ENCODE data around the gene AGO1.

Gene AGO1

DNA sequence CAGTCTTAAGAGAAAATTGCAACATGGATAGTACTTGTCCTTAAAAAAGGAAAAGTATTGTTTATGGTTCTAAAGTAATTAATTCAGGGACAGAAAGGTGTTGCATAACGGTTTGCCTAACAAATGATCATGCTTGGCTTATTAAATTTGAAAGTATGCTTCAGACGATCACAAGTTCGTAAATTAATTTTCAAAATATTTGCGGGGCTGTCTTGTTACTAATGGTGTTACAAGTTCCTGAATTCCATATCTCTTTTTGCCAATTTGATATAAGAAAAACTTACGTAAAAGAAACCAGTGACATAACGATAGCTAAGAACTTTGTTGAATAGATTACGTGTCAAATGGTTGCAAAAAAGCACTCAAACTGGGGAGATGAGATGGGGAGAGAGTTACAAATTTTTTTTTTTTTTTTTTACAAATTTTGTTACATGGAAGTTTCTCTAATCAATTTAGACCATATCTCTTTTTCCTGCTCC, 49.2 kb downstream of the AGO1 start:
- Histone ChIP-seq H3K9ac (peak overlapping the region; percentile 90 to 99 (median 95)), H3K9me3 (replicated peaks in 1 of 11) (peaks cover 0 to 4% (median 0%) of the 10 kb centered on the region in 11 experiments; a peak in 5 of 22 replicates), H3K4me1 (peaks cover 21 to 57% (median 36%) of the 10 kb centered on the region in 10 experiments), H3K27ac (peak overlapping the region; percentile 86 to 99 (median 96); a peak in 17 of 22 replicates), H3K36me3 (peaks cover 0 to 9% (median 0%) of the 10 kb centered on the region in 11 experiments; a peak in 2 of 22 replicates), H4K20me1 (peaks cover 12 to 58% (median 40%) of the 10 kb centered on the region in 11 experiments; a peak in 18 of 22 replicates), H3K4me3 (peak overlapping the region; percentile 82 to 98 (median 94)), H3K27me3 (no peaks in the 10 kb centered on the region), H3K4me2 (peak overlapping the region; percentile 72 to 95 (median 90))
- TF ChIP-seq Cebpa-rat (IDR thresholded peaks at IDR 0.05) = no peak

DNA sequence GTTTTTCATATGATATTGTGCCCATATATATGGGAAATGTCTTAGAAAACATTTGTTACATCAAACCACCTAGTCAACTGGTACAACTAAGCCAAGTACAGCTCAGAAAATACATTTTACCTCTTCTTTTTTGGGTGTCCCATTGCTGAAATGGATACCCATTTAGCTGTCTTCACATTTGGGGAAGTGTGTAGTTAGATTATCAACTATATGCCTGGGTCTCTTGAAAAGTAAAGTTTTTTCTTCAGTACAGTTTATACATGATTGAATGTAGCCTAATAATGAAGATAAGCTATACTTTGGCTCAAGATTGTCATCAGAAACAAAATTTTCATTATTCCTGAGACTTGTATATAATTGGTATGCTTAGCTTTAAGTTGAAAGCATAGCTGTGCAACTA, 49.9 kb downstream of the AGO1 start:
- peaks cover 0 to 7% (median 0%) of the 10 kb centered on the region in 11 experiments; a peak in 5 of 22 replicates for H3K9me3 ChIP-seq (replicated peaks in 1 of 11)
- H3K36me3 ChIP-seq = peaks cover 0 to 12% (median 0%) of the 10 kb centered on the region in 11 experiments; a peak in 2 of 22 replicates
- no peak for TF ChIP-seq Cebpa-rat (IDR thresholded peaks at IDR 0.05)
- peak overlapping the region in 8 of 10 experiments; percentile 82 to 97 (median 94); a peak in 9 of 20 replicates for H3K4me3 ChIP-seq
- H3K27me3 ChIP-seq = no peaks in the 10 kb centered on the region
- H3K27ac ChIP-seq = no peak overlapping the region
- peaks cover 12 to 66% (median 47%) of the 10 kb centered on the region in 11 experiments; a peak in 19 of 22 replicates for H4K20me1 ChIP-seq
- peaks cover 21 to 57% (median 36%) of the 10 kb centered on the region in 10 experiments for H3K4me1 ChIP-seq
- peak overlapping the region in 2 of 11 experiments; percentile 95 to 99; a peak in 4 of 22 replicates for H3K9ac ChIP-seq
- peak overlapping the region; percentile 72 to 95 (median 90) for H3K4me2 ChIP-seq

DNA sequence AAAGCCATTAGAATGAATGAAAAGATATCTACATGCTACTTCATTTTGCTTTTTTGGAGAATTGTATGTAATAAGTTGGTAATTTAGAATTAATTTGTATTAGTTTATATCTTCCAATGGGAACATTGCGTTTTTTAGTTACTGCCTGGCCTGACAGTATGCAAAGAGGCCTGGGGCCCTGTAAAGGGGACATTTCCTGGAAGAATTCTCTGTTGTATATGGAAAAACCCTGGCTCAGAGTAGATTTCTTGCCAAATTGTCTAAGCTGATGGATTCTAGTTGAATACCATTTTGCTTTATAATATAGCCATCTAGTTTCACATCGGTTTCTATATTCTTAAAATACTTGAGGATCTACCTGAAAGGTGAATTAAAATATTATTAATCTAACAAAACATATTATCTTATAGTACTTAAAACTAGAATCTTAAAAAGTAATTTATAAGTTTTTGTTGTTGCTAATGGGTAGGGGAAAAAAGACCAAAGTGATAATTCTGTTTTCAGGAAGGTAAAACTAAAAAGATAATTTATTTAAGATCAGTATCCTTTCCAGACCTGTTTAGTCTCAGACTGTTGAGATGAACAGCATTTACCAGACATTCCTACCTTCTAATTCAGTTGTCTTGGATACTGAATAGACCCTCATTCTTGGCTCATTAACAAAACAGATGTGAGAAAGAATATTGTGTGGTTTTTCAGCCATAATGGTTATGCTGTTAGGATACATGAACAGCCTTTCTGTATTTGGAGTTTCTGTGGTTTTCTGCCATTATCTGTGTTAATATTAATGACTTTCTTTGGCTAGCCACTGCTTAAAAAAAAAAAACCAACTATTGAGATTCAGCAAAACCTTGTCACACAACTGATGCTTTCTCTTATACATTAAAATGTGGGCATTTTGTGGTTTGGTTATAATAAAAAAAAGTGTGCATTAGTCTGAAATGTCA, 52.7 kb downstream of the AGO1 start:
- Histone ChIP-seq H3K9ac (no peak overlapping the region), H3K4me3 (no peak overlapping the region)

DNA sequence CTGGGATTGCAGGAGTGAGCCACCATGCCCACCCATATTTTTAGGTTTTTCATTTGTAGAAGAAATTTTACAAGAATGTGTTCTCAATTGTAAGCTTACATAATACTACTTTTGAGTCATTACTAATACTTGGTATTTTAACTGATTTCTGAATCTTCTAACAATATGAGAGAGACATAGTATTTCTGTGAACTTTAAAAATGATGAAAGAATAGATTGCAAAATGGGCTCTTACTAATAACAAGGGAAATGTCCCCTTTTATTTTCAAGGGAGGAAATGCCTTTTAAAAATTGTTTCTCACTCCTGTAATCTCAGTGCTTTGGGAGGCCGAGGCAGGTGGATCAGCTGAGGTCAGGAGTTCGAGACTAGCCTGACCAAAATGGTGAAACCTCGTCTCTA, 53.8 kb downstream of the AGO1 start:
- Histone ChIP-seq H3K27ac (no peak overlapping the region), H3K9ac (no peak overlapping the region), H3K4me1 (peaks cover 13 to 49% (median 27%) of the 10 kb centered on the region in 10 experiments), H3K27me3 (no peaks in the 10 kb centered on the region), H3K4me3 (no peak overlapping the region), H3K9me3 (replicated peaks in 1 of 11) (peaks cover 0 to 7% (median 0%) of the 10 kb centered on the region in 11 experiments; a peak in 5 of 22 replicates), H4K20me1 (peaks cover 29 to 100% (median 85%) of the 10 kb centered on the region in 11 experiments; a peak in 20 of 22 replicates), H3K4me2 (no peak overlapping the region), H3K36me3 (peaks cover 0 to 21% (median 0%) of the 10 kb centered on the region in 11 experiments; a peak in 3 of 22 replicates)
- TF ChIP-seq Cebpa-rat (IDR thresholded peaks at IDR 0.05) = no peak

More for the DNA sequence above, 52.7 kb downstream of the AGO1 start:
- no peak overlapping the region for H3K27ac ChIP-seq
- peaks cover 19 to 93% (median 73%) of the 10 kb centered on the region in 11 experiments; a peak in 20 of 22 replicates for H4K20me1 ChIP-seq
- TF ChIP-seq Cebpa-rat (IDR thresholded peaks at IDR 0.05) = no peak
- no peaks in the 10 kb centered on the region for H3K27me3 ChIP-seq
- peaks cover 0 to 19% (median 0%) of the 10 kb centered on the region in 11 experiments; a peak in 3 of 22 replicates for H3K36me3 ChIP-seq
- peaks cover 0 to 7% (median 0%) of the 10 kb centered on the region in 11 experiments; a peak in 5 of 22 replicates for H3K9me3 ChIP-seq (replicated peaks in 1 of 11)
- H3K4me1 ChIP-seq = peaks cover 13 to 48% (median 27%) of the 10 kb centered on the region in 10 experiments
- peak overlapping the region in 3 of 11 experiments; percentile 26 to 64 (median 48); a peak in 4 of 22 replicates for H3K4me2 ChIP-seq

DNA sequence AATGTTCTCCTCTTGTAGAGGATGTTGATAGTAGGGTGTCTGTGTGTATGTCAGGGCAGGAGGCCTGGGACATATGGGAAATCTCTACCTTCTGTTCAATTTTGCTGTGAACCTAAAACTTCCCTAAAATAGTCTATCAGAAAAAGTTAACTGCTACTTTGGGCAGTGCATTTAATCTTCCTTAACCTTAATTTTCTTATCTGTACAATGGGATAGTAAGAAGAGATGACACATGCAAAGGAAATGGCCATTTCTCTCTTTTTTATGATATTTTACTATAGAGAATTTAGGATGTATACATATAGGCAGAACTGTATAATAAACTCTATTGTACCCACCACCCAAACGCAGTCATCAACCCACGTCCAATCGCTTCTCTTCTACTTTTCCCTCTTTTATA, 56.5 kb downstream of the AGO1 start:
- peaks cover 4 to 49% (median 9%) of the 10 kb centered on the region in 10 experiments; a peak in 15 of 20 replicates for H3K4me1 ChIP-seq
- peaks cover 25 to 100% (median 87%) of the 10 kb centered on the region in 11 experiments; a peak in 20 of 22 replicates for H4K20me1 ChIP-seq
- no peak for TF ChIP-seq Cebpa-rat (IDR thresholded peaks at IDR 0.05)
- no peak overlapping the region for H3K4me2 ChIP-seq
- H3K27me3 ChIP-seq = no peaks in the 10 kb centered on the region
- no peak overlapping the region for H3K27ac ChIP-seq
- H3K9me3 ChIP-seq (replicated peaks in 1 of 11) = peaks cover 0 to 7% (median 0%) of the 10 kb centered on the region in 11 experiments; a peak in 5 of 22 replicates
- peaks cover 0 to 22% (median 0%) of the 10 kb centered on the region in 11 experiments; a peak in 4 of 22 replicates for H3K36me3 ChIP-seq
- no peak overlapping the region for H3K9ac ChIP-seq
- H3K4me3 ChIP-seq = no peak overlapping the region

DNA sequence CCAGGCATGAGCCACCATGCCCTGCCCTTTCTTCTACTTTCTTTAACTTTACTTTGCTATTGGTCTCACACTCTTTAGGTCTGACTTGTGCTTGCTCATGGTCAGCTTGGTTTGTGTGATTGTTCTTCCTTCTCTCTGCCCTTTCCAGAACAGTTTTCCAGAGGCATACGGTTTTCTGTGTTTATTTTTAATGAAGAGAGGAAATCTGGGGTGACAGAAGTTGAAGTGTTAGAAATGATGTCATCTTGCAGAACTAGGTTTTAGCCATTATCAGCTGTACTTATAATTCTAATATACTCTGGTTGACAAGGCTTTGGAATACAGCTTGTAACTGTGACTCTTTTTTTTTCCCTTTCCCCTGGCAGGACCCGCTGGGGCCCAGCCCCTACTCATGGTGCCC, 62.3 kb downstream of the AGO1 start:
- H3K36me3 ChIP-seq = peaks cover 15 to 51% (median 26%) of the 10 kb centered on the region in 11 experiments; a peak in 19 of 22 replicates
- H3K4me3 ChIP-seq = no peak overlapping the region
- no peaks in the 10 kb centered on the region for H3K9me3 ChIP-seq (replicated peaks in 1 of 11)
- no peak overlapping the region for H3K9ac ChIP-seq
- peaks cover 24 to 94% (median 64%) of the 10 kb centered on the region in 11 experiments; a peak in 19 of 22 replicates for H4K20me1 ChIP-seq
- peaks cover 7 to 45% (median 15%) of the 10 kb centered on the region in 10 experiments; a peak in 19 of 20 replicates for H3K4me1 ChIP-seq
- peak overlapping the region in 2 of 11 experiments; percentile 14 to 53; a peak in 4 of 22 replicates for H3K4me2 ChIP-seq
- no peak for TF ChIP-seq Cebpa-rat (IDR thresholded peaks at IDR 0.05)
- 0 out of 22 replicates have a peak overlapping the region, but pooled peaks of 1 of the 11 experiments have one; percentile 13 for H3K27ac ChIP-seq
- no peaks in the 10 kb centered on the region for H3K27me3 ChIP-seq

DNA sequence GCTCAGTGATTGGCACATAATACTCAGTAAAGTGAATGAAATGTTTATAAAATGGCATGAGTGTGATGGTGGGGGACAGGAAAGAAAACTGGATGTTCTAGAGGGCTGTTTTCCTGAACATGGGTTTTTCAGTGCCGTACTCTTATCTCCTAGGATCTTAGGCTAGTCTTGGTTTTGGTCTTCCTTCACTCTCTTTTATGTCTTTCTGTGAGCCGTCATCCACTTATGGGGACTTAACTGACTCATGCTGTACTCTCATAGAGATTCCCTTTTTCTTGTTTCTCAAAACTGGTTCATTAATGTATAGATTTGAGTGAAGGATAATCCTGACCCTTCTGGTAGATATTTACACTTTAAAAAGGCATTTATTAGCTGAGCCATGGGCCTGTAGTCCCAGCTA, 64.5 kb downstream of the AGO1 start:
- H3K9me3 ChIP-seq (replicated peaks in 1 of 11) = no peaks in the 10 kb centered on the region
- H3K4me1 ChIP-seq = peaks cover 7 to 37% (median 14%) of the 10 kb centered on the region in 10 experiments; a peak in 19 of 20 replicates
- H3K27me3 ChIP-seq = no peaks in the 10 kb centered on the region
- H4K20me1 ChIP-seq = peaks cover 11 to 90% (median 51%) of the 10 kb centered on the region in 11 experiments; a peak in 19 of 22 replicates
- H3K27ac ChIP-seq = no peak overlapping the region
- H3K4me2 ChIP-seq = no peak overlapping the region
- H3K9ac ChIP-seq = no peak overlapping the region
- H3K36me3 ChIP-seq = peaks cover 33 to 70% (median 38%) of the 10 kb centered on the region in 11 experiments
- no peak overlapping the region for H3K4me3 ChIP-seq
- TF ChIP-seq Cebpa-rat (IDR thresholded peaks at IDR 0.05) = no peak

DNA sequence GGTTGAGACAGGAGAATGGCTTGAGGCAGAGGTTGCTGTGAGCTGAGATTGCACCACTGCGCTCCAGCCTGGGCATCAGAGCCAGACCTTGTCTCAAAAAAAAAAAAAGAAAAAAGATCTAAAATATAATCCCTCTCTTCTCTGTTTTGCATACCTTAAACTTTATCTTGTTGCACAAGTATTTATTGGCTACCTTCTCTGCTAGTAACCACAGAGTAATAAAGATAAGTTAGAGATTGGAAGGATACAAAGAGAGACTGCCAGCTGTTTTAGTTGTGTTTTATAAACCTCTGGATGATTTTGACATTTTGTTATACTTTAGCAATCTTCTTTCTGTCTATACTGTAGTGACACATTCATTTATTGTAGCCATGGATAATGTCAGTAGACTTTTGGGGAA, 75.5 kb downstream of the AGO1 start:
- Histone ChIP-seq H3K27me3 (no peaks in the 10 kb centered on the region), H3K27ac (no peak overlapping the region), H3K9ac (no peak overlapping the region), H3K36me3 (peaks cover 15 to 63% (median 34%) of the 10 kb centered on the region in 11 experiments; a peak in 20 of 22 replicates), H4K20me1 (peaks cover 0 to 81% (median 16%) of the 10 kb centered on the region in 11 experiments; a peak in 14 of 22 replicates), H3K4me2 (no peak overlapping the region), H3K4me1 (peaks cover 0 to 11% (median 0%) of the 10 kb centered on the region in 10 experiments; a peak in 5 of 20 replicates), H3K4me3 (no peak overlapping the region), H3K9me3 (replicated peaks in 1 of 11) (no peaks in the 10 kb centered on the region)
- no peak for TF ChIP-seq Cebpa-rat (IDR thresholded peaks at IDR 0.05)
